Testis (tissue), 3 donors: ENCODE measurements around the gene CUX1. TPM values are rescaled to one million over a fixed set of nuclear protein-coding genes. Genes with fewer than 3 reads are reported as not detected.

Experiments
- DNase-seq: peaks from one replicate; pipeline ENCODE4 v3.0.0-alpha.2; 2019
- H3K27ac ChIP-seq, 2 donors: fragments of 200-600 bp; sonication (generic); one replicate each; pipeline ENCODE4 v1.5.1; 2019
- H3K27me3 ChIP-seq: fragments of 200-600 bp; sonication (generic); one replicate; pipeline ENCODE4 v1.5.1; 2019
- H3K36me3 ChIP-seq: fragments of 200-600 bp; sonication (generic); one replicate; pipeline ENCODE4 v1.5.1; 2017; ENCODE audit warnings: low read depth; ENCODE audit errors: missing control alignments
- H3K4me1 ChIP-seq: fragments of 200-600 bp; sonication (generic); one replicate; pipeline ENCODE4 v1.5.1; 2019
- H3K4me3 ChIP-seq, 2 donors: fragments of 200-600 bp; sonication (generic); one replicate each; pipeline ENCODE4 v1.5.1; 2017 to 2019
- H3K9me3 ChIP-seq: fragments of 200-600 bp; sonication (generic); one replicate; pipeline ENCODE4 v1.5.1; 2017
- CTCF ChIP-seq, 3 experiments: fragments of 450-650 bp in 2 of 3; fragments of 200-600 bp in 1 of 3; sonication (generic) in 1 of 3; IDR thresholded peaks; one replicate each; pipeline ENCODE4 v1.5.1; 2016 to 2019; ENCODE audit warnings: antibody characterized with exemption in 3 of 3, mild to moderate bottlenecking in 2 of 3, moderate library complexity in 1 of 3
- POLR2A ChIP-seq: fragments of 450-650 bp; IDR thresholded peaks from one replicate; pipeline ENCODE4 v1.6.1; 2017; ENCODE audit warnings: antibody characterized with exemption, mild to moderate bottlenecking, moderate library complexity
- WGBS, 2 donors: methylation state at CpG; one replicate each; pipeline ENCODE4 v1.1.5; 2018; 5-methylcytosine and 5-hydroxymethylcytosine counted together
- intact Hi-C: fragments of 100-400 bp; cut with DNase I; formaldehyde crosslinking; loops from one replicate; pipeline ENCODE4 v1.15.1; 2023; ENCODE audit warnings: low total_unique reads
- polyA plus RNA-seq: library from polyadenylated mRNA; stranded (reverse); fragments of 350-450 nt; fragmentation: Illumina TruSeq; extraction: RNeasy Lipid Tissue Mini Kit (QIAGEN cat#74804); gene quantifications from one replicate; pipeline ENCODE4 v1.2.3, GENCODE V29; 2014; ENCODE audit warnings: low read depth, low replicate concordance; ENCODE audit not compliant: insufficient read depth
- total RNA-seq, 2 donors: library from RNA; depleted of rRNA; stranded (reverse); fragments of >200 nt; gene quantifications; one replicate each; pipeline ENCODE4 v1.2.3, GENCODE V29; 2016

The CUX1 gene
- total and polyA plus RNA-seq, 3 donors from 2014 or later, result 30.8 to 46.3 (median 43.1) TPM

DNA sequence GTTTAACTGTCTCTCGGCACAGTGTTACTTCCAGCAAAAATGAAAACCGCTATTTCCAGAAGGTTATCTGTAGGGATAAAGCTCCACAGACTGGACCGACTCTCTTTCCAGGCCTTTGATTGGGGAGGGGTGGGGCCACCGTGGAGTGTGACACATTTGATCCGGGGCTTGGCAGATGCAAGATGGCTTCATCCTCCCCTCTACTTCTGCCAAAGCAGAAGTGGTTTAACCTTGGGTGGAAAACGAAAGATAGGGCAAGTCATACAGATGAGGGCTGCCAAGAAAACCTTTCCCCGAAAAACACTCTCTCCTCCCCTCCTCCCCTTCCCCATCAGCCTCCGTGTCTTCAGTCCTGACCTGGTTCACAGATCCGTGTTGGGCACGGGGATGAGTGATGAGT is 329.6 kb downstream of the CUX1 start:
- Histone ChIP-seq H3K4me3 (no peak overlapping the region), H3K9me3 (no peaks in the 10 kb centered on the region), H3K27ac (no peak overlapping the region), H3K27me3 (no peaks in the 10 kb centered on the region), H3K4me1 (peaks cover 5% of the 10 kb centered on the region), H3K36me3 (no peaks in the 10 kb centered on the region)
- DNase-seq, result peak; percentile 25
- WGBS, 2 donors, result 31 to 59% methylated on average over 10 of the region's 10 CpGs
- intact Hi-C loops, result no loop called here
- no peak for TF ChIP-seq POLR2A
- no peak for TF ChIP-seq CTCF (IDR thresholded peaks at IDR 0.05)

DNA sequence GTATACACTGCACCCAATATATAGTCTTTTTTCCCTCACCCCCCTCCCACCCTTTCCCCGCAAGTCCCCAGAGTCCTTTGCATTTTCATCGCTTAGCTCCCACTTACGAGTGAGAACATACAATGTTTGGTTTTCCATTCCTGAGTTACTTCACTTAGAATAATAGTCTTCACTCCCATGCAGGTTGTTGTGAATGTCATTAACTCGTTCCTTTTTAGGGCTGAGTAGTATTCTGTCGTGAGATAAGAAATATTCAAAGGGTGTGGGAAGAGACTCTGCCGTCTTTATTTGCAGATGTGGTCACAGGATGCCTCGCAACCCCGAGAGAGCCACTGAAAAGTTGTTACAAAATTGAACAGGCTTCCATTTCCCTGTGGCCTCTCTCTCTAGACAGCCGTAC is 331.4 kb downstream of the CUX1 start:
- intact Hi-C loops, result no loop called here

GRCh38 chr7:102149416-102149815 is 332.0 kb downstream of the CUX1 start:
- no peak for TF ChIP-seq CTCF (IDR thresholded peaks at IDR 0.05)
- TF ChIP-seq POLR2A, result no peak
- DNase-seq, result no peak
- H3K27me3 ChIP-seq, result no peaks in the 10 kb centered on the region
- no peak overlapping the region for H3K27ac ChIP-seq
- intact Hi-C loops, result no loop called here
- no peak overlapping the region for H3K4me3 ChIP-seq
- H3K9me3 ChIP-seq, result no peaks in the 10 kb centered on the region
- peaks cover 5% of the 10 kb centered on the region for H3K4me1 ChIP-seq
- WGBS, 2 donors, result 93 to 96% methylated on average over 6 to 12 of the region's 12 CpGs
- no peaks in the 10 kb centered on the region for H3K36me3 ChIP-seq

More for the DNA sequence above, 331.4 kb downstream of the CUX1 start:
- no peaks in the 10 kb centered on the region for H3K27me3 ChIP-seq
- H3K4me3 ChIP-seq, result no peak overlapping the region
- peaks cover 5% of the 10 kb centered on the region for H3K4me1 ChIP-seq
- no peaks in the 10 kb centered on the region for H3K9me3 ChIP-seq
- 94 to 96% methylated on average over 9 of the region's 9 CpGs for WGBS, 2 donors
- DNase-seq, result no peak
- no peaks in the 10 kb centered on the region for H3K36me3 ChIP-seq
- TF ChIP-seq POLR2A (no peak), CTCF (IDR thresholded peaks at IDR 0.05) (no peak)
- no peak overlapping the region for H3K27ac ChIP-seq

DNA sequence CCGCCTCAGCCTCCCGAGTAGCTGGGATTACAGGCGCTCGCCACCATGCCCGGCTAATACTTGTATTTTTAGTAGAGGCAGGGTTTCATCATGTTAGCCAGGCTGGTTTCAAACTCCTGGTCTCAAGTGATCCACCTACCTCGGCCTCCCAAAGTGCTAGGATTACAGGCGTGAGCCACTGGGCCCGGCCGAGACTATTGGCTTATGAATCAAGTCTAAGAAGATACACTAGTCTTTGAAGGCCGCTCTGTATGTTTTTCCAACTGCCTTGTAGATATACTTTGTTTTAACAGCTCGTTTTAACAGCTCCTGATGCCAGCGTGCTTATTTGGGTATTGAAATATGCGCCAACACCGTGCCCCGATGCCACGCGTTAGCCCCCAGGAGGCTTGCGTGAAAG is 332.8 kb downstream of the CUX1 start:
- Histone ChIP-seq H3K27me3 (no peaks in the 10 kb centered on the region), H3K27ac (no peak overlapping the region), H3K36me3 (no peaks in the 10 kb centered on the region), H3K9me3 (no peaks in the 10 kb centered on the region), H3K4me3 (no peak overlapping the region), H3K4me1 (peaks cover 5% of the 10 kb centered on the region)
- intact Hi-C loops, result no loop called here
- TF ChIP-seq POLR2A, result no peak
- TF ChIP-seq CTCF (IDR thresholded peaks at IDR 0.05), result no peak
- DNase-seq, result no peak
- WGBS, 2 donors, result 94 to 96% methylated on average over 18 of the region's 18 CpGs
